ENCODE results near the gene ERC2. TPM values are rescaled to one million over a fixed set of nuclear protein-coding genes. Genes with fewer than 3 reads are reported as not detected.
A peak's percentile ranks its signal among the peaks of the same experiment; 100 is the strongest.

Gene ERC2
- total and polyA plus RNA-seq, 2 donors (not counting 3 experiments of a cell fraction or from before 2014, with no cell fraction given) = 5.6 to 15.5 TPM

DNA sequence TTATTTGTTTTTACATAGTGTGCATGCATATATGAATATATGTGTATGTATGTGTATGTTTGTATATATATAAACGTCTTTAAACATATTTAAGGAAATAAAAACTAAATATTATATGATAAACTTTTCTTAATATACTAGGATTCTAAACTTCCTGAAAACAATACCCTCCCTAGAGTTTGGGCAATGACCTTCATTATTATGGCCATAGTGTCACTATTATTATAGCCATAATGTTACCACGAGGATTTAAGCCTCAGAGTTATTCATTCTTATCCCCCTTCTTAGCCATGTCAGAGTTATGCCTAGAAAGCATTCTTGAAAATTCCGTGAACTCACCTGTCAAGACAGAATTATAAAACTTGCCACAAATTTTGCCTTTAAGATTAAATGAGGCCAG lies 335.5 kb downstream of the ERC2 start:
- intact Hi-C loops (cut with micrococcal nuclease) (loop anchor here (1.0 to 10.0 kb wide), 3 partner anchors 159 to 645 kb away; partner anchors contain the start of gene WNT5A), dilution Hi-C loops (cut with MboI; ENCODE audit: extremely low pct_ligation_motif_present, low sequenced_read_pairs) (no loop called here)
- POLR2A ChIA-PET = no interaction called here
- Histone ChIP-seq H3K27ac (ENCODE audit: insufficient read depth, low read depth, low read length) (no peak overlapping the region), H2AFZ (ENCODE audit: low read depth, low read length) (no peak overlapping the region), H3K36me3 (ENCODE audit: control insufficient read depth in 2 of 2, extremely low read depth in 1 of 2, insufficient read depth in 2 of 2, low read length in 2 of 2) (no peaks in the 10 kb centered on the region), H3K4me2 (ENCODE audit: insufficient read depth, low read length) (peak overlapping the region; percentile 79), H3K9ac (replicated peaks; ENCODE audit: extremely low read depth, insufficient read depth, low read length) (no peak overlapping the region), H3K9me3 (replicated peaks; ENCODE audit: control insufficient read depth, insufficient read depth, low read length) (no peaks in the 10 kb centered on the region), H3K27me3 (ENCODE audit: control insufficient read depth in 2 of 2, insufficient read depth in 2 of 2, low read length in 2 of 2) (no peaks in the 10 kb centered on the region), H4K20me1 (replicated peaks; ENCODE audit: control insufficient read depth, extremely low read depth, insufficient read depth, low read length) (no peaks in the 10 kb centered on the region), H3K4me1 (ENCODE audit: control insufficient read depth, extremely low read depth, insufficient read depth, low read length) (peaks cover 31% of the 10 kb centered on the region), H3K9me1 (replicated peaks; ENCODE audit: control insufficient read depth, extremely low read depth, insufficient read depth, low read length) (no peaks in the 10 kb centered on the region), H3K4me3 (replicated peaks in 1 of 3; ENCODE audit: insufficient read depth in 1 of 3, low read depth in 1 of 3, low read length in 3 of 3) (no peak overlapping the region), H3K79me2 (ENCODE audit: control insufficient read depth, insufficient read depth, low read length) (no peaks in the 10 kb centered on the region)
- CTCF ChIA-PET = interaction anchor here (0.7 kb wide), 1 partner anchor 11 kb away, joined by 3 read pairs; no protein-coding TSS in a partner anchor
- TF ChIP-seq GATA2 (IDR thresholded peaks at IDR 0.05; ENCODE audit: insufficient read depth, insufficient read length, low read depth, low read length) (no peak), POLR2AphosphoS5 (IDR thresholded peaks at IDR 0.05; ENCODE audit: insufficient read depth, low read depth, low read length) (no peak), POLR2A (IDR thresholded peaks at IDR 0.05; ENCODE audit: low read depth, low read length) (no peak), EZH2 (IDR thresholded peaks at IDR 0.05; ENCODE audit: borderline replicate concordance, low read depth, low read length, severe bottlenecking) (no peak), JUN (IDR thresholded peaks at IDR 0.05; ENCODE audit: borderline replicate concordance, insufficient read depth, insufficient read length, low read depth) (no peak), MYC (IDR thresholded peaks at IDR 0.05; ENCODE audit: low read depth, low read length) (no peak), FOS (IDR thresholded peaks at IDR 0.05; ENCODE audit: borderline replicate concordance, insufficient read depth, low read length) (no peak)
- TF ChIP-seq, protein P1, sequence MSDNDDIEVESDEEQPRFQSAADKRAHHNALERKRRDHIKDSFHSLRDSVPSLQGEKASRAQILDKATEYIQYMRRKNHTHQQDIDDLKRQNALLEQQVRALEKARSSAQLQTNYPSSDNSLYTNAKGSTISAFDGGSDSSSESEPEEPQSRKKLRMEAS (IDR thresholded peaks at IDR 0.05; ENCODE audit: insufficient read depth, insufficient read length) = no peak
- TF ChIP-seq, protein P2, sequence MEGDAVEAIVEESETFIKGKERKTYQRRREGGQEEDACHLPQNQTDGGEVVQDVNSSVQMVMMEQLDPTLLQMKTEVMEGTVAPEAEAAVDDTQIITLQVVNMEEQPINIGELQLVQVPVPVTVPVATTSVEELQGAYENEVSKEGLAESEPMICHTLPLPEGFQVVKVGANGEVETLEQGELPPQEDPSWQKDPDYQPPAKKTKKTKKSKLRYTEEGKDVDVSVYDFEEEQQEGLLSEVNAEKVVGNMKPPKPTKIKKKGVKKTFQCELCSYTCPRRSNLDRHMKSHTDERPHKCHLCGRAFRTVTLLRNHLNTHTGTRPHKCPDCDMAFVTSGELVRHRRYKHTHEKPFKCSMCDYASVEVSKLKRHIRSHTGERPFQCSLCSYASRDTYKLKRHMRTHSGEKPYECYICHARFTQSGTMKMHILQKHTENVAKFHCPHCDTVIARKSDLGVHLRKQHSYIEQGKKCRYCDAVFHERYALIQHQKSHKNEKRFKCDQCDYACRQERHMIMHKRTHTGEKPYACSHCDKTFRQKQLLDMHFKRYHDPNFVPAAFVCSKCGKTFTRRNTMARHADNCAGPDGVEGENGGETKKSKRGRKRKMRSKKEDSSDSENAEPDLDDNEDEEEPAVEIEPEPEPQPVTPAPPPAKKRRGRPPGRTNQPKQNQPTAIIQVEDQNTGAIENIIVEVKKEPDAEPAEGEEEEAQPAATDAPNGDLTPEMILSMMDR (IDR thresholded peaks at IDR 0.05; ENCODE audit: extremely low read depth in 1 of 2, insufficient read depth in 1 of 2, low read depth in 1 of 2, low read length in 2 of 2) = no peak
- no TSS peak for BruUV-seq (replicated peaks)
- FAIRE-seq (no peak), DNase-seq (ENCODE audit: low read depth, low spot score) (no peak)
